ENCODE results near the gene STIMATE. TPM values are rescaled to one million over a fixed set of nuclear protein-coding genes. Genes with fewer than 3 reads are reported as not detected.

Gene STIMATE
- total and polyA plus RNA-seq, 3 donors from 2014 or later = 16.7 to 42.9 (median 33.2) TPM

DNA sequence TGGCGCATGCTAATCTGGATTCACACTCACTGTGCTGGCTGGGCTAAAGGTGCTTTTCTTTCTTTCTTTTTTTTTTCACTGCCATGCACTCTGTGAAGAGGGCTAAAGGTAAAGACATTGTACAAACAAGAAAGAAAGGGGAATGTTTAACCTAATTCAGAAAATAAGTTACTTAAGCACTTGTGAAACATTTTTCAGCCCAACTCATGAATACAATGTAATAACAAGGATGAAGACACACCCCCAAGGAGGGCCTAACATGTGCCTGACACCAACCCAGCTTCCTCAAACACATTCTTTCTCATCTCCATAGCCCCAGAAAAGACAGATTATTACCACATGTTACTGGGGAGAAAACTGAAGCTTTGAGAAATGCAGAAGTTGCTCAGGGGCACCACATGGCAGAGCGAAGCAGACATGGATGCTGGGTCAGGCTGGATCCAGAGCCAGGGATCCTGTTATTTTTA lies 5.7 kb downstream of the STIMATE start:
- TF ChIP-seq CTCF (IDR thresholded peaks at IDR 0.05) (no peak), POLR2A (IDR thresholded peaks at IDR 0.05) (no peak)

DNA sequence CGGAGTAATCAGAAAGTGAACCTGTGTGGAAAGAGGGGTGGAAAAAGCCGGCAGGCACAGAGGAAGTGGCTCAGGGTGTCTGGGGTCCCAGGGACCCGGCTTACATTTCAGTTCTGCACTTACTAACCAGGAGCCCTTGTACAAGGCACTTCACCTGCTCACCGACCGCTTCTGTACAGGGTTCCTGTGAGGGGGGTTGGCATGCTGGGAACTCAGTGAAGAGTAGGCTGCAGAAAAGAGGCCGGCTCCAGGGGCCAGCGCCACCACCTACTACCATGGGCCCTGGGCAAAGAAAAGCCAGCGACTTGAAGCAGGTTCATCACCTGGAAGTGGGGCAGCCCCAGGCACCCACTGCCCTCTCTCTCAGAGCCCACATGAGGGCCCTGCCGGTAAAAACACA lies 6.2 kb downstream of the STIMATE start:
- 87 to 89% methylated on average over 9 of the region's 9 CpGs for WGBS, 2 donors
- Histone ChIP-seq H3K9me3 (no peaks in the 10 kb centered on the region), H3K36me3 (ENCODE audit: low read depth, missing control alignments) (no peaks in the 10 kb centered on the region), H3K27ac (no peak overlapping the region), H3K4me3 (no peak overlapping the region), H3K4me1 (peaks cover 32% of the 10 kb centered on the region), H3K27me3 (no peaks in the 10 kb centered on the region)
- no peak for DNase-seq
- TF ChIP-seq CTCF (IDR thresholded peaks at IDR 0.05) (no peak), POLR2A (IDR thresholded peaks at IDR 0.05) (no peak)
- intact Hi-C loops (cut with DNase I; ENCODE audit: low total_unique reads) = no loop called here

More for the DNA sequence above, 5.7 kb downstream of the STIMATE start:
- no peak overlapping the region for H3K27ac ChIP-seq
- H3K9me3 ChIP-seq = no peaks in the 10 kb centered on the region
- H3K4me3 ChIP-seq = no peak overlapping the region
- no peaks in the 10 kb centered on the region for H3K36me3 ChIP-seq (ENCODE audit: low read depth, missing control alignments)
- intact Hi-C loops (cut with DNase I; ENCODE audit: low total_unique reads) = no loop called here
- WGBS, 2 donors = 76 to 85% methylated on average over 2 of the region's 2 CpGs
- peaks cover 35% of the 10 kb centered on the region for H3K4me1 ChIP-seq
- H3K27me3 ChIP-seq = no peaks in the 10 kb centered on the region
- DNase-seq = no peak

DNA sequence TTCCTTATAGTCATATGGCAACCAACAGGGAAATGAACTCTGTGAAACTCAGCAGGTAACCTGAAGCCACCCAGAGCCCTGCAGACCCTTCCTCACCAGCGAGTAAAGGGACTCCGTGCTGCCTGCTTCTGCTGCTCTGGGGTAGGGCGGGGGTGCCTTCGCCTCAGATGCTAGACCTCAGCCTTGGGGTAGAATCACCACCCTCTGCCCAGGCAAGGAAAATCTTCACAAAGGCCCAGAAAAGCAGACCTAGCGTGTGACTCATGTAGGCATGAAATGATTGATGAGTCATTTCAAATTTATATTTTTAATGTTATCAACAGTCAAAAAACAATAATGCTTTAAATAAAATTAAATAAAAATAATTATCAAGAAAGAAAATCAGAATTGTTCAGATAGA lies 6.6 kb downstream of the STIMATE start:
- DNase-seq = no peak
- intact Hi-C loops (cut with DNase I; ENCODE audit: low total_unique reads) = no loop called here
- no peak overlapping the region for H3K4me3 ChIP-seq

DNA sequence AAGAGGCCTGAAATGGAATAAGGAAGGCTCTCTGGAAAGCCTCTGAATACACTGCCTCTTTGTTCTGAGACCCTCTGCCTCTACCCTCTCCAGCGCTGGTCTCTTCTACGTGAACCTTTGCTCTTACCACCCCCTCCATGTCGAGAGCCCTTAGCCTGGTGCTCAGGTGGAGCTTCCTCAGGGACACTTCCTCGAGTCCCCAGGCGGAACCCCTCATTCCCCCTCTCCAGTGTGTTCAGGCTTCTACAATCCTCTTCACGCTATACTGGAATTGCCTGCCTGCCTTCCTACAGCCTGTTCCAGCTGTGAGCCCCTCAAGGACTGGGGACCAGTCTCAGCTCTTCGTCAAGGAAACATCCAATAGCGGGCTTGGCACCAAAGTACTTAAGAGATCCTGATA lies 7.4 kb downstream of the STIMATE start:
- Histone ChIP-seq H3K9me3 (no peaks in the 10 kb centered on the region), H3K4me1 (peaks cover 21% of the 10 kb centered on the region), H3K27ac (no peak overlapping the region), H3K27me3 (no peaks in the 10 kb centered on the region), H3K4me3 (no peak overlapping the region), H3K36me3 (ENCODE audit: low read depth, missing control alignments) (no peaks in the 10 kb centered on the region)
- TF ChIP-seq CTCF (IDR thresholded peaks at IDR 0.05) (no peak), POLR2A (IDR thresholded peaks at IDR 0.05) (no peak)
- WGBS, 2 donors = 91 to 94% methylated on average over 8 of the region's 8 CpGs
- intact Hi-C loops (cut with DNase I; ENCODE audit: low total_unique reads) = no loop called here
- DNase-seq = no peak

More for the DNA sequence above, 6.6 kb downstream of the STIMATE start:
- no peak for TF ChIP-seq CTCF (IDR thresholded peaks at IDR 0.05)
- H3K4me1 ChIP-seq = peaks cover 27% of the 10 kb centered on the region
- 93 to 94% methylated on average over 5 of the region's 5 CpGs for WGBS, 2 donors
- no peaks in the 10 kb centered on the region for H3K36me3 ChIP-seq (ENCODE audit: low read depth, missing control alignments)
- H3K27ac ChIP-seq = no peak overlapping the region
- H3K9me3 ChIP-seq = no peaks in the 10 kb centered on the region
- no peaks in the 10 kb centered on the region for H3K27me3 ChIP-seq

GRCh38 chr3:52887166-52887565 lies 10.2 kb downstream of the STIMATE start:
- Histone ChIP-seq H3K27ac (no peak overlapping the region), H3K36me3 (ENCODE audit: low read depth, missing control alignments) (no peaks in the 10 kb centered on the region), H3K4me1 (peaks cover 8% of the 10 kb centered on the region), H3K27me3 (no peaks in the 10 kb centered on the region), H3K4me3 (no peak overlapping the region), H3K9me3 (no peaks in the 10 kb centered on the region)
- intact Hi-C loops (cut with DNase I; ENCODE audit: low total_unique reads) = no loop called here
- no peak for DNase-seq
- TF ChIP-seq CTCF (IDR thresholded peaks at IDR 0.05) = no peak
- WGBS, 2 donors = 89 to 91% methylated on average over 4 of the region's 4 CpGs
